Measurements from ENCODE around the gene KRT6C.

GRCh38 chr12:52441320-52441911 lies 32.2 kb downstream of the KRT6C start:
- TF ChIP-seq CTCF (IDR thresholded peaks at IDR 0.05) (no peak), POLR2AphosphoS5 (IDR thresholded peaks at IDR 0.05) (no peak)

Data from transverse colon (tissue), 4 donors.